ENCODE measurements around the gene RELN.

The RELN gene

GRCh38 chr7:103989785-103990767 lies 618 bp upstream of the RELN start:
- peak; percentile 46 for DNase-seq (ENCODE audit: low read depth)

- no peak for DNase-seq (ENCODE audit: low read depth)
These were observed 824 bp downstream of the RELN start for GRCh38 chr7:103988468-103989199.

GRCh38 chr7:103987451-103987850 lies 2.0 kb downstream of the RELN start:
- no peak for DNase-seq (ENCODE audit: low read depth)

GRCh38 chr7:103985565-103986126 lies 3.8 kb downstream of the RELN start:
- no peak for DNase-seq (ENCODE audit: low read depth)

- no peak for DNase-seq (ENCODE audit: low read depth)
These were observed 5.4 kb downstream of the RELN start for GRCh38 chr7:103984050-103984449.

- no peak for DNase-seq (ENCODE audit: low read depth)
These were observed 6.1 kb downstream of the RELN start for GRCh38 chr7:103983201-103983977.

- no peak for DNase-seq (ENCODE audit: low read depth)
These were observed 8.4 kb downstream of the RELN start for GRCh38 chr7:103981003-103981423.

GRCh38 chr7:103972779-103973434 lies 16.6 kb downstream of the RELN start:
- no peak for DNase-seq (ENCODE audit: low read depth)

- DNase-seq (ENCODE audit: low read depth) = no peak
These were observed 22.1 kb downstream of the RELN start for GRCh38 chr7:103967401-103967800.

GRCh38 chr7:103966593-103967277 lies 22.7 kb downstream of the RELN start:
- no peak for DNase-seq (ENCODE audit: low read depth)

GRCh38 chr7:103964269-103964668 lies 25.2 kb downstream of the RELN start:
- DNase-seq (ENCODE audit: low read depth) = no peak

GRCh38 chr7:103962070-103962469 lies 27.4 kb downstream of the RELN start:
- peak; percentile 13 for DNase-seq (ENCODE audit: low read depth)

GRCh38 chr7:103958284-103958818 lies 31.1 kb downstream of the RELN start:
- DNase-seq (ENCODE audit: low read depth) = no peak

GRCh38 chr7:103955985-103956384 lies 33.5 kb downstream of the RELN start:
- no peak for DNase-seq (ENCODE audit: low read depth)

- no peak for DNase-seq (ENCODE audit: low read depth)
These were observed 37.0 kb downstream of the RELN start for GRCh38 chr7:103952408-103952807.

GRCh38 chr7:103951311-103951710 lies 38.1 kb downstream of the RELN start:
- DNase-seq (ENCODE audit: low read depth) = no peak

- DNase-seq (ENCODE audit: low read depth) = no peak
These were observed 40.1 kb downstream of the RELN start for GRCh38 chr7:103949374-103949773.

- DNase-seq (ENCODE audit: low read depth) = no peak
These were observed 42.3 kb downstream of the RELN start for GRCh38 chr7:103947026-103947655.

- no peak for DNase-seq (ENCODE audit: low read depth)
These were observed 45.1 kb downstream of the RELN start for GRCh38 chr7:103944230-103944900.

Data from EH (cell line).